NCI-H460 (cell line): ENCODE data around the gene CYP2F1. TPM values are rescaled to one million over a fixed set of nuclear protein-coding genes. Genes with fewer than 3 reads are reported as not detected.
"Not testable (repeated sequence)": the region's sequence is repeated elsewhere in the genome, so short reads cannot be mapped to it uniquely, and the experiment has no call there.

Experiments used
- DNase-seq: peaks from one replicate; pipeline ENCODE4 v3.0.0-alpha.2; 2016; ENCODE audit warnings: low read depth; ENCODE audit errors: extremely low read depth
- polyA plus RNA-seq: library from polyadenylated mRNA; depleted of rRNA; stranded (reverse); fragments of >200 nt; gene quantifications from 2 replicates; pipeline ENCODE4 v1.2.3, GENCODE V29; 2014; cell fraction: nucleus; rRNA removed
- total RNA-seq: library from RNA; depleted of rRNA; stranded (reverse); fragments of >200 nt; shearing (Covaris generic); gene quantifications from 2 replicates; pipeline ENCODE4 v1.2.3, GENCODE V29; 2014; rRNA removed

Gene CYP2F1
- total RNA-seq: not detected in 2 replicates
- not detected in 2 replicates for polyA plus RNA-seq

GRCh38 chr19:41114132-41114531, at the start of gene CYP2F1:
Gene CYP2F1, plus strand, starts transcription at chr19:41114432. Its CDS starts 1,757 bp downstream, at chr19:41116189.
- DNase-seq: no peak

GRCh38 chr19:41064974-41065569, 49.2 kb upstream of the CYP2F1 start:
- peak; percentile 0 for DNase-seq

GRCh38 chr19:41076286-41076685, 37.9 kb upstream of the CYP2F1 start:
- no peak for DNase-seq

- no peak for DNase-seq
Measured at GRCh38 chr19:41083516-41083915, 30.7 kb upstream of the CYP2F1 start.

GRCh38 chr19:41085748-41086415, 28.4 kb upstream of the CYP2F1 start:
- DNase-seq: no peak

- no peak for DNase-seq
Measured at GRCh38 chr19:41088151-41088550, 26.1 kb upstream of the CYP2F1 start, which contains the start of gene CYP2A13. Gene CYP2A13, plus strand, starts transcription at chr19:41088451. Its CDS starts 21 bp downstream, at chr19:41088472.

GRCh38 chr19:41089959-41090358, 24.3 kb upstream of the CYP2F1 start:
- DNase-seq: no peak

GRCh38 chr19:41095703-41096102, 18.5 kb upstream of the CYP2F1 start:
- no peak for DNase-seq

GRCh38 chr19:41096353-41096752, 17.9 kb upstream of the CYP2F1 start:
- no peak for DNase-seq

- DNase-seq: no peak
Measured at GRCh38 chr19:41097302-41097701, 16.9 kb upstream of the CYP2F1 start.

- DNase-seq: no peak
Measured at GRCh38 chr19:41098762-41099161, 15.5 kb upstream of the CYP2F1 start.

- not testable (repeated sequence) for DNase-seq
Measured at GRCh38 chr19:41102210-41102609, 12.0 kb upstream of the CYP2F1 start.

- no peak for DNase-seq
Measured at GRCh38 chr19:41106177-41106576, 8.1 kb upstream of the CYP2F1 start.

- no peak for DNase-seq
Measured at GRCh38 chr19:41111296-41111695, 2.9 kb upstream of the CYP2F1 start.

- DNase-seq: no peak
Measured at GRCh38 chr19:41111750-41112295, 2.4 kb upstream of the CYP2F1 start.

- DNase-seq: no peak
Measured at GRCh38 chr19:41112728-41113290, 1.4 kb upstream of the CYP2F1 start.

GRCh38 chr19:41116261-41116660, 2.0 kb downstream of the CYP2F1 start:
- no peak for DNase-seq

GRCh38 chr19:41120929-41121911, 7.0 kb downstream of the CYP2F1 start:
- not testable (repeated sequence) for DNase-seq

- DNase-seq: not testable (repeated sequence)
Measured at GRCh38 chr19:41122846-41123245, 8.6 kb downstream of the CYP2F1 start.

- no peak for DNase-seq
Measured at GRCh38 chr19:41123716-41124294, 9.6 kb downstream of the CYP2F1 start.
